Activated B cell treated with CpG ODN at 0.5 μM for 24 hours (primary cell): ENCODE data around the gene ZNF668. TPM values are rescaled to one million over a fixed set of nuclear protein-coding genes. Genes with fewer than 3 reads are reported as not detected.
A peak's percentile ranks its signal among the peaks of the same experiment; 100 is the strongest.
"Not testable (repeated sequence)": the region's sequence is repeated elsewhere in the genome, so short reads cannot be mapped to it uniquely, and the experiment has no call there.

Experiments used
- ATAC-seq: fragments of 200-7000 bp; cut with Tn5 transposase; one replicate; pipeline ENCODE4 v1.10.0; 2021; ENCODE audit warnings: low read depth, mild to moderate bottlenecking, moderate library complexity
- CTCF ChIA-PET: fragments of 350-600 bp; sonication (Branson Sonifier 250); formaldehyde crosslinking; loops from one replicate; lab custom pipeline; 2021; ENCODE audit warnings: antibody characterized with exemption; lab: Charles Lee
- POLR2A ChIA-PET: fragments of 350-600 bp; sonication (Branson Sonifier 250); formaldehyde crosslinking; loops from one replicate; lab custom pipeline; 2021; ENCODE audit warnings: antibody characterized with exemption; lab: Charles Lee
- DNase-seq: peaks from one replicate; pipeline ENCODE4 v3.0.0; 2022
- H3K27ac Mint-ChIP-seq: one replicate; pipeline ENCODE4 v1.8.0; 2020; ENCODE audit warnings: mixed read lengths
- H3K27me3 Mint-ChIP-seq: one replicate; pipeline ENCODE4 v1.8.0; 2021; ENCODE audit warnings: mixed read lengths
- H3K36me3 Mint-ChIP-seq: one replicate; pipeline ENCODE4 v1.8.0; 2021; ENCODE audit warnings: low read depth, mixed read lengths
- H3K4me1 Mint-ChIP-seq: one replicate; pipeline ENCODE4 v1.8.0; 2021; ENCODE audit warnings: mixed read lengths
- H3K4me3 Mint-ChIP-seq: one replicate; pipeline ENCODE4 v1.8.0; 2020; ENCODE audit warnings: mild to moderate bottlenecking, mixed read lengths
- H3K9me3 Mint-ChIP-seq: one replicate; pipeline ENCODE4 v1.8.0; 2020; ENCODE audit warnings: mixed read lengths
- CTCF ChIP-seq: fragments of 200-600 bp; IDR thresholded peaks from one replicate; pipeline ENCODE4 v1.8.0; 2022; ENCODE audit warnings: antibody characterized with exemption, mild to moderate bottlenecking
- intact Hi-C: fragments of 100-400 bp; cut with micrococcal nuclease; formaldehyde crosslinking; loops from one replicate; pipeline ENCODE4 v1.15.1; 2024
- total RNA-seq: library from RNA; stranded (reverse); gene quantifications from 2 replicates; pipeline ENCODE4 v1.2.3, GENCODE V29; 2022

Gene ZNF668
- total RNA-seq, 1 donor from 2014 or later: 10.1 TPM

GRCh38 chr16:31107465-31107867 is 33.4 kb upstream of the ZNF668 start:
- peaks cover 28% of the 10 kb centered on the region for H3K36me3 Mint-ChIP-seq
- no peak for TF ChIP-seq CTCF
- no peaks in the 10 kb centered on the region for H3K27me3 Mint-ChIP-seq
- intact Hi-C loops: loop anchor here (5.0 kb wide), 1 partner anchor 760 kb away; no protein-coding TSS in a partner anchor
- DNase-seq: no peak
- H3K27ac Mint-ChIP-seq: no peak overlapping the region
- H3K9me3 Mint-ChIP-seq: no peaks in the 10 kb centered on the region
- POLR2A ChIA-PET: interaction anchor here (1.5 to 1.6 kb wide), 2 partner anchors 10 to 73 kb away, joined by 8 to 13 read pairs; partner anchors contain the start of genes FUS and KAT8
- H3K4me3 Mint-ChIP-seq: peak overlapping the region; percentile 83
- ATAC-seq: no peak
- CTCF ChIA-PET: interaction anchor here (1.1 kb wide), 1 partner anchor 50 kb away, joined by 5 read pairs; no protein-coding TSS in a partner anchor
- H3K4me1 Mint-ChIP-seq: peaks cover 19% of the 10 kb centered on the region

GRCh38 chr16:31106509-31107464 is 32.7 kb upstream of the ZNF668 start:
- no peak for DNase-seq
- Mint-ChIP-seq H3K27me3 (no peaks in the 10 kb centered on the region), H3K36me3 (peaks cover 22% of the 10 kb centered on the region), H3K4me1 (peaks cover 19% of the 10 kb centered on the region), H3K9me3 (no peaks in the 10 kb centered on the region), H3K4me3 (no peak overlapping the region), H3K27ac (no peak overlapping the region)
- intact Hi-C loops: loop anchor here (5.0 kb wide), 1 partner anchor 761 kb away; no protein-coding TSS in a partner anchor
- no peak for TF ChIP-seq CTCF
- ChIA-PET CTCF (no interaction called here), POLR2A (interaction anchor here (1.6 kb wide), 1 partner anchor 11 kb away, joined by 13 read pairs; the partner anchor contains the start of gene KAT8)
- no peak for ATAC-seq

- ATAC-seq (peak; percentile 90), DNase-seq (peak; percentile 85)
- no peaks in the 10 kb centered on the region for H3K27me3 Mint-ChIP-seq
- H3K9me3 Mint-ChIP-seq: no peaks in the 10 kb centered on the region
- intact Hi-C loops: loop anchor here (5.0 kb wide), 1 partner anchor 762 kb away; no protein-coding TSS in a partner anchor
- CTCF ChIA-PET: no interaction called here
- H3K4me3 Mint-ChIP-seq: peak overlapping the region; percentile 61
- peaks cover 19% of the 10 kb centered on the region for H3K4me1 Mint-ChIP-seq
- POLR2A ChIA-PET: no interaction called here
- peaks cover 14% of the 10 kb centered on the region for H3K36me3 Mint-ChIP-seq
- TF ChIP-seq CTCF: peak; percentile 45
- H3K27ac Mint-ChIP-seq: peak overlapping the region; percentile 10
Measured at GRCh38 chr16:31105677-31106213, 31.7 kb upstream of the ZNF668 start.

- ChIA-PET POLR2A (interaction anchor here (1.1 to 1.4 kb wide), 2 partner anchors 16 to 27 kb away, joined by 4 to 5 read pairs; partner anchors contain the start of genes KAT8, ZNF646 and ZNF668), CTCF (interaction anchor here (0.8 kb wide), 1 partner anchor 42 kb away, joined by 3 read pairs; no protein-coding TSS in a partner anchor)
- ATAC-seq, DNase-seq, H3K27me3 Mint-ChIP-seq, intact Hi-C loops, H3K4me3 Mint-ChIP-seq, H3K9me3 Mint-ChIP-seq, H3K36me3 Mint-ChIP-seq, H3K27ac Mint-ChIP-seq, H3K4me1 Mint-ChIP-seq: not testable (repeated sequence)
Measured at GRCh38 chr16:31100876-31101641, 27.0 kb upstream of the ZNF668 start.
